ENCODE results near the gene RAB23.

RAB23 gene

GRCh38 chr6:57242505-57242904, 20.4 kb upstream of the RAB23 start:
- peak; percentile 97 for DNase-seq (ENCODE audit: low read depth)

- no peak for DNase-seq (ENCODE audit: low read depth)
Measured at GRCh38 chr6:57226221-57226620, 4.1 kb upstream of the RAB23 start.

- peak; percentile 73 for DNase-seq (ENCODE audit: low read depth)
Measured at GRCh38 chr6:57224769-57225515, 2.8 kb upstream of the RAB23 start.

- no peak for DNase-seq (ENCODE audit: low read depth)
Measured at GRCh38 chr6:57222743-57223077, 603 bp upstream of the RAB23 start.

GRCh38 chr6:57221191-57221935, 744 bp downstream of the RAB23 start:
- DNase-seq (ENCODE audit: low read depth) = peak; percentile 67

GRCh38 chr6:57220083-57220703, 1.9 kb downstream of the RAB23 start:
- DNase-seq (ENCODE audit: low read depth) = no peak

- DNase-seq (ENCODE audit: low read depth) = no peak
Measured at GRCh38 chr6:57217270-57217669, 4.8 kb downstream of the RAB23 start.

GRCh38 chr6:57216235-57217101, 5.6 kb downstream of the RAB23 start:
- peak; percentile 83 for DNase-seq (ENCODE audit: low read depth)

GRCh38 chr6:57215260-57215659, 6.8 kb downstream of the RAB23 start:
- no peak for DNase-seq (ENCODE audit: low read depth)

GRCh38 chr6:57210060-57210459, 12.0 kb downstream of the RAB23 start:
- DNase-seq (ENCODE audit: low read depth) = no peak

GRCh38 chr6:57209030-57209429, 13.1 kb downstream of the RAB23 start:
- DNase-seq (ENCODE audit: low read depth) = peak; percentile 38

- peak; percentile 22 for DNase-seq (ENCODE audit: low read depth)
Measured at GRCh38 chr6:57207872-57208271, 14.2 kb downstream of the RAB23 start.

- DNase-seq (ENCODE audit: low read depth) = peak; percentile 80
Measured at GRCh38 chr6:57207141-57207540, 15.0 kb downstream of the RAB23 start.

GRCh38 chr6:57205550-57206328, 16.4 kb downstream of the RAB23 start:
- peak; percentile 59 for DNase-seq (ENCODE audit: low read depth)

- DNase-seq (ENCODE audit: low read depth) = peak; percentile 34
Measured at GRCh38 chr6:57201718-57202117, 20.4 kb downstream of the RAB23 start.

- DNase-seq (ENCODE audit: low read depth) = peak; percentile 29
Measured at GRCh38 chr6:57198926-57199636, 23.0 kb downstream of the RAB23 start.

GRCh38 chr6:57195457-57195856, 26.6 kb downstream of the RAB23 start:
- no peak for DNase-seq (ENCODE audit: low read depth)

GRCh38 chr6:57193177-57193576, 28.9 kb downstream of the RAB23 start:
- DNase-seq (ENCODE audit: low read depth) = peak; percentile 57

- peak; percentile 56 for DNase-seq (ENCODE audit: low read depth)
Measured at GRCh38 chr6:57190140-57190539, 32.0 kb downstream of the RAB23 start.

GRCh38 chr6:57183336-57183735, 38.8 kb downstream of the RAB23 start:
- DNase-seq (ENCODE audit: low read depth) = peak; percentile 25

GRCh38 chr6:57182017-57182432, 40.1 kb downstream of the RAB23 start:
- DNase-seq (ENCODE audit: low read depth) = no peak

Measured in iris pigment epithelial cell (primary cell).